Body of pancreas (tissue), 4 donors: Measurements from ENCODE around the gene PRCC.

Experiments used
- POLR2A ChIP-seq, 3 donors: fragments of 450-650 bp; IDR thresholded peaks; one replicate each; pipeline ENCODE4 v1.6.1; 2016; ENCODE audit warnings: antibody characterized with exemption in 3 of 3, mild to moderate bottlenecking in 2 of 3
- TF ChIP-seq, protein P1 (sequence below), 7 experiments: fragments of 450-650 bp in 4 of 7; fragments of 200-600 bp in 3 of 7; sonication (generic) in 3 of 7; IDR thresholded peaks; one replicate each; pipeline ENCODE4 v1.5.1; 2016 to 2019; ENCODE audit warnings: antibody characterized with exemption in 7 of 7

DNA sequence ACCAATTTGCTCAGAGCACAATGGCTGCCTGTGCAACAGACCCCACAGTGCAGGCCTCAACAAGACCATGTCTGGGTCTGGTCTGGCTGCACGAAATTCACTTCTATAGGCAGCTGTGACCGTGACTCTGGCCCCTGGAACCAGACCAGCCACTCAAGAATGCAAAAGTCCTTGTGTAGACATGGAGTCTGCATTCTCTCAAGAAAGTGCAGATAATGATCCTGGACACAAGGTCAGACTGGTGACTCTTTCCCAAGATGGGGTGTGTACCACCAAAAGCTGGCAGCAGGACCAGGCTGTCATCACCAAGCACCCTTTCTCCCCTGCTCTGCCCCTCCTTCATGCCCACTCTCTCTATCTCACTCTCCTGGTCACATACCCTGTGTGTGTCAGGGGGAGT lies 46.2 kb upstream of the PRCC start:
- TF ChIP-seq, protein P1, sequence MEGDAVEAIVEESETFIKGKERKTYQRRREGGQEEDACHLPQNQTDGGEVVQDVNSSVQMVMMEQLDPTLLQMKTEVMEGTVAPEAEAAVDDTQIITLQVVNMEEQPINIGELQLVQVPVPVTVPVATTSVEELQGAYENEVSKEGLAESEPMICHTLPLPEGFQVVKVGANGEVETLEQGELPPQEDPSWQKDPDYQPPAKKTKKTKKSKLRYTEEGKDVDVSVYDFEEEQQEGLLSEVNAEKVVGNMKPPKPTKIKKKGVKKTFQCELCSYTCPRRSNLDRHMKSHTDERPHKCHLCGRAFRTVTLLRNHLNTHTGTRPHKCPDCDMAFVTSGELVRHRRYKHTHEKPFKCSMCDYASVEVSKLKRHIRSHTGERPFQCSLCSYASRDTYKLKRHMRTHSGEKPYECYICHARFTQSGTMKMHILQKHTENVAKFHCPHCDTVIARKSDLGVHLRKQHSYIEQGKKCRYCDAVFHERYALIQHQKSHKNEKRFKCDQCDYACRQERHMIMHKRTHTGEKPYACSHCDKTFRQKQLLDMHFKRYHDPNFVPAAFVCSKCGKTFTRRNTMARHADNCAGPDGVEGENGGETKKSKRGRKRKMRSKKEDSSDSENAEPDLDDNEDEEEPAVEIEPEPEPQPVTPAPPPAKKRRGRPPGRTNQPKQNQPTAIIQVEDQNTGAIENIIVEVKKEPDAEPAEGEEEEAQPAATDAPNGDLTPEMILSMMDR (IDR thresholded peaks at IDR 0.05) = no peak
- TF ChIP-seq POLR2A (IDR thresholded peaks at IDR 0.05) = no peak
